ENCODE data around the gene ENOX1. TPM values are rescaled to one million over a fixed set of nuclear protein-coding genes. Genes with fewer than 3 reads are reported as not detected.

Gene ENOX1
- total and polyA plus RNA-seq, 2 of the 8 experiments (the other 6 are each of a cell fraction or from before 2014, with no cell fraction given), result 0.23 to 0.37 TPM

DNA sequence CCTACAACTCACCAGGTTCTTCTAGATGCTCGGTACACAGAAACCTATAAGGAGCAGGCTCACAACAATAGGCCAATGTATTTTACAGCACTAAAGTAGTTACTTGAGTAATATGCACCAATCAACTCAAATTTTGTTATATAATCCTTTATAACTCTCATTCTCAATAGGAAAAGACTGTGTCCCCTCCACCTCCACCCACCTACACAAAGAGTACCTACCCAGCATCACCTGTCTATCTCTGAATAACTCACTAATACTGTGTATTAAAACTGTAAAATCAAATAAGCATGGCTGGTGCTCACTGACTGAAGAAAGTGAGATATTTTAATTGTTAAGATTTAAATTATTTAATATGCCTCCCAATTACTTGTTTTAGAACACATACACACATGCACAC lies 146.3 kb downstream of the ENOX1 start:
- H3K4me3 ChIP-seq (ENCODE audit: extremely low read depth in 1 of 4, insufficient read depth in 2 of 4, low read depth in 3 of 4, low read length in 4 of 4), result no peak overlapping the region
- WGBS, 2 experiments (ENCODE audit: extremely low coverage in 1 of 2, insufficient coverage in 1 of 2, insufficient read length in 1 of 2, insufficient replicate concordance in 2 of 2, low coverage in 1 of 2, low lambda C conversion rate in 2 of 2, missing lambda C conversion rate in 1 of 2), result 86% methylated on average over 1 of the region's 1 CpG; no CpG with 5 or more reads in 1 of the 2 experiments
- H3K18ac ChIP-seq (ENCODE audit: extremely low read depth, low read length), result no peak overlapping the region
- H4K8ac ChIP-seq (ENCODE audit: extremely low read depth, insufficient read depth, low read length), result no peak overlapping the region
- H2BK15ac ChIP-seq (ENCODE audit: low read length), result no peak overlapping the region
- H4K5ac ChIP-seq (ENCODE audit: insufficient read length, low read depth, low read length), result no peak overlapping the region
- H2BK20ac ChIP-seq (ENCODE audit: low read length), result no peak overlapping the region
- H3K23me2 ChIP-seq (ENCODE audit: low read depth, low read length), result no peaks in the 10 kb centered on the region
- no peak overlapping the region for H3K9ac ChIP-seq (replicated peaks in 1 of 4; ENCODE audit: extremely low read depth in 1 of 4, low read depth in 3 of 4, low read length in 3 of 4)
- ChIA-PET POLR2A (ENCODE audit: partially characterized antibody) (no interaction called here), CTCF (ENCODE audit: partially characterized antibody) (no interaction called here)
- no peaks in the 10 kb centered on the region for H3K36me3 ChIP-seq (ENCODE audit: control insufficient read depth in 2 of 4, insufficient read depth in 4 of 4, low read length in 3 of 4)
- FAIRE-seq (no peak), DNase-seq (ENCODE audit: low read depth in 1 of 2, low spot score in 2 of 2) (no peak)
- H3K56ac ChIP-seq (replicated peaks; ENCODE audit: insufficient read length, low read depth, low read length), result no peak overlapping the region
- H4K20me1 ChIP-seq (replicated peaks in 1 of 2; ENCODE audit: control insufficient read depth in 1 of 2, insufficient read depth in 2 of 2, low read length in 2 of 2), result no peaks in the 10 kb centered on the region
- H3K79me2 ChIP-seq (ENCODE audit: control insufficient read depth in 1 of 2, insufficient read depth in 2 of 2, low read length in 2 of 2), result no peaks in the 10 kb centered on the region
- no peak overlapping the region for H2BK12ac ChIP-seq (ENCODE audit: low read depth, low read length)
- H2BK120ac ChIP-seq (replicated peaks; ENCODE audit: low read depth, low read length), result no peak overlapping the region
- no peak overlapping the region for H2BK5ac ChIP-seq (ENCODE audit: low read depth, low read length)
- H3K14ac ChIP-seq (ENCODE audit: insufficient read length), result no peak overlapping the region
- H3K4ac ChIP-seq (replicated peaks; ENCODE audit: insufficient read length, low read depth, low read length), result no peak overlapping the region
- peaks cover 0 to 1% (median 0%) of the 10 kb centered on the region in 4 experiments; a peak in 1 of 7 replicates for H3K27me3 ChIP-seq (replicated peaks in 1 of 4; ENCODE audit: control insufficient read depth in 3 of 4, extremely low read depth in 1 of 4, insufficient read depth in 3 of 4, low read length in 3 of 4)
- H3K79me1 ChIP-seq (ENCODE audit: low read depth, low read length), result no peaks in the 10 kb centered on the region
- no peaks in the 10 kb centered on the region for H3K4me1 ChIP-seq (replicated peaks in 1 of 4; ENCODE audit: control insufficient read depth in 3 of 4, insufficient read depth in 4 of 4, low read length in 3 of 4)
- H3K23ac ChIP-seq (ENCODE audit: insufficient read length), result no peak overlapping the region
- H3K4me2 ChIP-seq (ENCODE audit: insufficient read depth in 1 of 2, low read depth in 2 of 2, low read length in 2 of 2), result no peak overlapping the region
- H3K9me3 ChIP-seq (ENCODE audit: insufficient read depth in 2 of 2, low read depth in 1 of 2, low read length in 1 of 2), result no peaks in the 10 kb centered on the region
- no peak overlapping the region for H3K27ac ChIP-seq (ENCODE audit: low read depth, low read length)
- H2AK5ac ChIP-seq (ENCODE audit: low read depth, low read length), result no peak overlapping the region
- no peak overlapping the region for H2AFZ ChIP-seq (ENCODE audit: low read length)
- H4K91ac ChIP-seq (replicated peaks; ENCODE audit: insufficient read length, low read length), result no peak overlapping the region
- no peak for TF ChIP-seq SP1 (IDR thresholded peaks at IDR 0.05; ENCODE audit: low read depth, low read length)
- TF ChIP-seq NRF1 (IDR thresholded peaks at IDR 0.05; ENCODE audit: low read depth, low read length), result no peak
- TF ChIP-seq, protein P1, sequence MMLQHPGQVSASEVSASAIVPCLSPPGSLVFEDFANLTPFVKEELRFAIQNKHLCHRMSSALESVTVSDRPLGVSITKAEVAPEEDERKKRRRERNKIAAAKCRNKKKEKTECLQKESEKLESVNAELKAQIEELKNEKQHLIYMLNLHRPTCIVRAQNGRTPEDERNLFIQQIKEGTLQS (IDR thresholded peaks at IDR 0.05; ENCODE audit: insufficient read depth, low read depth, low read length), result no peak
- TF ChIP-seq EZH2 (IDR thresholded peaks at IDR 0.05; ENCODE audit: low read depth, low read length, severe bottlenecking), result no peak
- TF ChIP-seq KDM5A (IDR thresholded peaks at IDR 0.05; ENCODE audit: low read length), result no peak
- no peak for TF ChIP-seq MAFK (IDR thresholded peaks at IDR 0.05; ENCODE audit: low read depth, low read length)
- no peak for TF ChIP-seq RFX5 (IDR thresholded peaks at IDR 0.05; ENCODE audit: borderline replicate concordance, low read depth, low read length)
- no peak for TF ChIP-seq POLR2A (IDR thresholded peaks at IDR 0.05; ENCODE audit: control extremely low read depth in 1 of 2, low read depth in 2 of 2, low read length in 2 of 2)
- no peak for TF ChIP-seq FOSL1 (IDR thresholded peaks at IDR 0.05; ENCODE audit: insufficient read depth, low read depth, low read length)
- TF ChIP-seq RNF2 (IDR thresholded peaks at IDR 0.05; ENCODE audit: borderline replicate concordance, low read depth, low read length, missing control alignments, poor library complexity, severe bottlenecking), result no peak
- TF ChIP-seq SIRT6 (IDR thresholded peaks at IDR 0.05; ENCODE audit: low read length), result no peak
- no peak for TF ChIP-seq SAP30 (IDR thresholded peaks at IDR 0.05; ENCODE audit: insufficient read depth, insufficient replicate concordance, low read length)
- no peak for TF ChIP-seq SUZ12 (IDR thresholded peaks at IDR 0.05; ENCODE audit: low read length)

Measured in H1 (cell line).